Measurements from ENCODE around the gene AUH.

Gene AUH

GRCh38 chr9:91178281-91179236 lies 183.2 kb downstream of the AUH start:
- Histone ChIP-seq H3K36me3 (ENCODE audit: insufficient read depth, low read length) (no peaks in the 10 kb centered on the region), H3K4me3 (no peak overlapping the region), H3K27ac (no peak overlapping the region), H3K9me3 (ENCODE audit: low read depth, low read length) (no peaks in the 10 kb centered on the region), H3K9ac (ENCODE audit: insufficient read length) (no peak overlapping the region)
- TF ChIP-seq EZH2 (IDR thresholded peaks at IDR 0.05), result no peak
- no peak for TF ChIP-seq POLR2AphosphoS5 (IDR thresholded peaks at IDR 0.05; ENCODE audit: borderline replicate concordance, low read depth, low read length)
- no peak for TF ChIP-seq FOXP2 (optimal IDR thresholded peaks at IDR 0.05; ENCODE audit: control extremely low read depth, extremely low read length, insufficient read depth)
- DNase-seq (ENCODE audit: low read depth, low spot score), result no peak

DNA sequence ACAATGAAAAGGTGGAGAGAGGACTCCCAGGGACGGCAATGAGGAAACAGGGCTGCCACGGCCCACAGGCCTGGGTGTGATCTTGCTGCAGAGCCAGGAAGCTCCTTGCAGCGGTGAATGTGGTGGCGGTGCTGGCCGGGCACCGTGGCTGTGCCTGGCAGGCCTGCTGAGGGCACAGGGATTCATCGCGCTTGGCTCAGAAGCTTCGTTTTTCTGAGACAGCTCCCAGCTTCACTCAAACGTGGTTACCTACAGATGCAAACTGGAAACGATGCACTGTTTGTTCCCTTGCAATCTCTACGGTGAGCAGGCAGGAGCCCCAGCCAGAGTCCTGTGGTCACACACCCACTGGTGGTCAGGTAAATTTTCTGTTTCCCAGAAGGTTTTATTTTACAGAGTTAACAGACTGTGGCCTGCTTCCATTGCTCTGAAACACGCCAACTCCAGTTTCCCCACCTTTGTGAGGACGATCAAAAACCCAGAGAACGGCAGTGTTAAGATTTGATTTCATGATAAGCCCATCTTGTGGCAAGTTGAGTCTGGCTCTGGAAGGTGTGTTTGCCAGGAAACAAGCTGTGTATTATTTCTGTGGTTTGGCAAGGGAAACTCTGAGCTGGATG lies 183.9 kb downstream of the AUH start:
- DNase-seq (ENCODE audit: low read depth, low spot score), result no peak

GRCh38 chr9:91177081-91177480 lies 184.6 kb downstream of the AUH start:
- Histone ChIP-seq H3K9me3 (ENCODE audit: low read depth, low read length) (no peaks in the 10 kb centered on the region), H3K9ac (ENCODE audit: insufficient read length) (no peak overlapping the region), H3K36me3 (ENCODE audit: insufficient read depth, low read length) (no peaks in the 10 kb centered on the region), H3K27ac (no peak overlapping the region), H3K4me3 (no peak overlapping the region)
- TF ChIP-seq EZH2 (IDR thresholded peaks at IDR 0.05), result no peak
- TF ChIP-seq FOXP2 (optimal IDR thresholded peaks at IDR 0.05; ENCODE audit: control extremely low read depth, extremely low read length, insufficient read depth), result no peak
- no peak for TF ChIP-seq POLR2AphosphoS5 (IDR thresholded peaks at IDR 0.05; ENCODE audit: borderline replicate concordance, low read depth, low read length)
- DNase-seq (ENCODE audit: low read depth, low spot score), result no peak

More for the DNA sequence above, 183.9 kb downstream of the AUH start:
- H3K9me3 ChIP-seq (ENCODE audit: low read depth, low read length), result no peaks in the 10 kb centered on the region
- H3K9ac ChIP-seq (ENCODE audit: insufficient read length), result no peak overlapping the region
- no peaks in the 10 kb centered on the region for H3K36me3 ChIP-seq (ENCODE audit: insufficient read depth, low read length)
- TF ChIP-seq FOXP2 (optimal IDR thresholded peaks at IDR 0.05; ENCODE audit: control extremely low read depth, extremely low read length, insufficient read depth), result no peak
- no peak for TF ChIP-seq POLR2AphosphoS5 (IDR thresholded peaks at IDR 0.05; ENCODE audit: borderline replicate concordance, low read depth, low read length)
- no peak for TF ChIP-seq EZH2 (IDR thresholded peaks at IDR 0.05)
- no peak overlapping the region for H3K4me3 ChIP-seq
- H3K27ac ChIP-seq, result no peak overlapping the region

DNA sequence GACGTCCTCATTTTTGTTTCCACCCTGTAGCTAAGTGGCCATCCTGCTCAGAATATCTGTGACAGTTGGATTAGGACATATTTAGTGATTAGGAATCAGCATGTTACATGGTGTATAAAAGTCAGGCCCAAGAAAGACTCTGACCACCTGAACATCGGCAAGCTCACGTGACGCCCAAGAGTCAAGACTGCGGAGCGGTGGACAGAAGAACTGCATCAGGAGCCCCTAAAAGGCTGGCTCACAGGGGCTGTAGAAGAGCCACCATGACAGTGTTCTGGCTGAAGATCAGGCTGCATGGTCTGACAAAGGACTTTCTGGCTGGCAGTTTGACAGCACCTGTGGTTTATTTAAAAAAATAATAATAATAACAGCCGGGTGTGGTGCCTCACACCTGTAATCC lies 185.3 kb downstream of the AUH start:
- peaks cover 2% of the 10 kb centered on the region; the same call in 1 of the 2 replicates for H3K9me3 ChIP-seq (ENCODE audit: low read depth, low read length)
- TF ChIP-seq POLR2AphosphoS5 (IDR thresholded peaks at IDR 0.05; ENCODE audit: borderline replicate concordance, low read depth, low read length), result no peak
- TF ChIP-seq FOXP2 (optimal IDR thresholded peaks at IDR 0.05; ENCODE audit: control extremely low read depth, extremely low read length, insufficient read depth), result no peak
- no peak for TF ChIP-seq EZH2 (IDR thresholded peaks at IDR 0.05)
- H3K4me3 ChIP-seq, result no peak overlapping the region
- H3K36me3 ChIP-seq (ENCODE audit: insufficient read depth, low read length), result no peaks in the 10 kb centered on the region
- no peak overlapping the region for H3K9ac ChIP-seq (ENCODE audit: insufficient read length)
- no peak for DNase-seq (ENCODE audit: low read depth, low spot score)
- H3K27ac ChIP-seq, result no peak overlapping the region

DNA sequence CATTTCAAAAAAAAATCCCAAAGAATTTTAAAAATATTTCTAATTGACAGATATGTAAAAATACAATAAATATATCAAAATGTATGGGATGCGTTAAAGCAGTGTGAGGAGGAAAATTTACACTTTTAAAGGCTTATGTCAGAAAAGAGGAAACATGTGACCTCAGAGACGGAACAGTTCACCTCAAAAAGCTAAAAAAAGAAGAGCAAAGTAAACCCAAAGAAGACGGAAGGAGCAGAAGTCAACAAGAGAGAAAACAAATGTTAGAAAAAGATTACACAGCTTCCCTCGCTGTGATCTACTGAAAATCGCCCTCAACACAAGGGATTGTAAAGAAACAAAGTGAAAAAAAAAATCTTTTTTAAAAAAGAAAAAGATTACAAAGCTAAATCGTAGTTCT lies 186.9 kb downstream of the AUH start:
- Histone ChIP-seq H3K4me3 (no peak overlapping the region), H3K9ac (ENCODE audit: insufficient read length) (no peak overlapping the region), H3K27ac (no peak overlapping the region), H3K36me3 (ENCODE audit: insufficient read depth, low read length) (no peaks in the 10 kb centered on the region), H3K9me3 (ENCODE audit: low read depth, low read length) (peaks cover 2% of the 10 kb centered on the region; the same call in 1 of the 2 replicates)
- no peak for DNase-seq (ENCODE audit: low read depth, low spot score)
- no peak for TF ChIP-seq EZH2 (IDR thresholded peaks at IDR 0.05)
- no peak for TF ChIP-seq FOXP2 (optimal IDR thresholded peaks at IDR 0.05; ENCODE audit: control extremely low read depth, extremely low read length, insufficient read depth)
- TF ChIP-seq POLR2AphosphoS5 (IDR thresholded peaks at IDR 0.05; ENCODE audit: borderline replicate concordance, low read depth, low read length), result no peak

DNA sequence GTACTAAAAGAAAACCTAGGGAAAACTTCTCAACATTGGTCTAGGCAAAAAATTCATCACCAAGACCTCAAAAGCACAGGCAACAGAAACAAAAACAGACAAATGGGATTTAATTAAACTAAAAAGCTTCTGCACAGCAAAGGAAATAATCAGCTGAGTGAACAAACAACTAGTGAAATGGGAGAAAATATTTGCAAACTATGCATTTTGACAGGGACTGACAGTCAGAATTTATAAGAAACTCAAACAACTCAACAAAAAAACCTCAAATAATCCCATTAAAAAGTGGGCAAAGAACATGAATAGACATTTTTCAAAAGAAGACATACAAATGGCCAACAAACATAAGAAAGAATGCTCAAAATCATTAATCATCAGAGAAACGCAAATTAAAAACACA lies 189.4 kb downstream of the AUH start:
- no peak overlapping the region for H3K27ac ChIP-seq
- H3K36me3 ChIP-seq (ENCODE audit: insufficient read depth, low read length), result no peaks in the 10 kb centered on the region
- TF ChIP-seq FOXP2 (optimal IDR thresholded peaks at IDR 0.05; ENCODE audit: control extremely low read depth, extremely low read length, insufficient read depth), result no peak
- H3K9me3 ChIP-seq (ENCODE audit: low read depth, low read length), result peaks cover 2% of the 10 kb centered on the region; the same call in 1 of the 2 replicates
- no peak for DNase-seq (ENCODE audit: low read depth, low spot score)
- no peak overlapping the region for H3K4me3 ChIP-seq
- no peak overlapping the region for H3K9ac ChIP-seq (ENCODE audit: insufficient read length)

DNA sequence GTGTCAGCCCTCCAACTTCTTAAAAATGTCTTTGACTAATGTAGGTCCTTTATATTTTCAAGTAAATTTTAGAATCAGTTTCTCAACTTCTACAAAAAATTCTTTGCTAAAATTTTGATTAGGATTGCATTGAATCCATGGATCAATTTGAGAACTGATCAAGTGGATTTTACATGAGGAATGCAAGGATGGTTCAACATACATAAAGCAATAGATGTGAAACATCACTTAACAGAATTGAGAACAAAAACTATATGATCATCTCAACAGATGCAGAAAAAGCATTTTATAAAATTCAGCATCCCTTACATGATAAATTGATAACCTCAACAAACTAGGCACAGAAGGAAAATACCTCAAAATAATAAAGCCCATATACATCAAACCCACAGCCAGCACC lies 190.8 kb downstream of the AUH start:
- Histone ChIP-seq H3K9me3 (ENCODE audit: low read depth, low read length) (peaks cover 2% of the 10 kb centered on the region; the same call in 1 of the 2 replicates), H3K9ac (ENCODE audit: insufficient read length) (no peak overlapping the region), H3K4me3 (no peak overlapping the region), H3K27ac (no peak overlapping the region), H3K36me3 (ENCODE audit: insufficient read depth, low read length) (no peaks in the 10 kb centered on the region)
- DNase-seq (ENCODE audit: low read depth, low spot score), result no peak
- TF ChIP-seq FOXP2 (optimal IDR thresholded peaks at IDR 0.05; ENCODE audit: control extremely low read depth, extremely low read length, insufficient read depth) (no peak), POLR2AphosphoS5 (IDR thresholded peaks at IDR 0.05; ENCODE audit: borderline replicate concordance, low read depth, low read length) (no peak), EZH2 (IDR thresholded peaks at IDR 0.05) (no peak)

DNA sequence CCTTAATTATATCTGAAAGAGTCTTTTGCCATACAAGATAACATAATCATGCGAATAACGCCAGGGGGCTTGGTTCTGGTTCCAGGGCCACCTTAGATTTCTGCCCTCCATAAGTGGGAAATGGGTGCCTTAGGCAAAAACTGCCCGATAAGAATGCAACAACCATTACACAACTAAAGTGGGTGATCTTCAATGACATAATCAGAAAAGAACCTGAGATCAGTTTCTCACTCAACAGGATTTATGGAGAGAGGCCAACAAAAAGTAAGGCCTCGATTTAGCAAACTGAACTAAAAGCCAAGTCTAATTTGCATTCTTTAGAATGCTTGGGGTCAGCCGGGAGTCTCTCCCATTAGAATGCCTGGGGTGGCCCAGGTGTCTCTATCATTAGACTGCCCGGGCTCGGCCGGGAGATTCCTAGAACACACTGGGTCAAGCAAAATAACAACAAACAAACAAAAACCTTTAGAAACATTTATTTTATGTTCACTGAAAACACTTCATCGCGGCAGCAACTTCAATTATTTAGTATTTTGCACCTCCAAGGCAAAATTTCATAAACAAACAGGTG lies 194.8 kb downstream of the AUH start:
- Histone ChIP-seq H3K27ac (no peak overlapping the region), H3K9ac (ENCODE audit: insufficient read length) (no peak overlapping the region), H3K36me3 (ENCODE audit: insufficient read depth, low read length) (no peaks in the 10 kb centered on the region), H3K4me3 (no peak overlapping the region), H3K9me3 (ENCODE audit: low read depth, low read length) (peaks cover 1% of the 10 kb centered on the region; the same call in 1 of the 2 replicates)
- no peak for DNase-seq (ENCODE audit: low read depth, low spot score)
- no peak for TF ChIP-seq POLR2AphosphoS5 (IDR thresholded peaks at IDR 0.05; ENCODE audit: borderline replicate concordance, low read depth, low read length)
- TF ChIP-seq FOXP2 (optimal IDR thresholded peaks at IDR 0.05; ENCODE audit: control extremely low read depth, extremely low read length, insufficient read depth), result no peak
- no peak for TF ChIP-seq EZH2 (IDR thresholded peaks at IDR 0.05)
